Upper lobe of left lung (tissue), 4 donors: ENCODE measurements around the gene LIPH.

ENCODE experiments used
- EP300 ChIP-seq, 4 donors: sonication (generic); formaldehyde crosslinking; IDR thresholded peaks; one replicate each; pipeline ENCODE4 v1.5.1; 2017; ENCODE audit warnings: antibody characterized with exemption in 4 of 4, control low read depth in 2 of 4
- POLR2A ChIP-seq, 4 donors: fragments of 450-650 bp; IDR thresholded peaks; one replicate each; pipeline ENCODE4 v1.5.1; 2016 to 2017; ENCODE audit warnings: antibody characterized with exemption in 4 of 4, mild to moderate bottlenecking in 2 of 4
- POLR2AphosphoS5 ChIP-seq, 2 donors: sonication (generic); formaldehyde crosslinking; IDR thresholded peaks; one replicate each; pipeline ENCODE4 v1.5.1; 2017; ENCODE audit warnings: antibody characterized with exemption in 2 of 2
- TF ChIP-seq, protein P1 (sequence below), 6 experiments: fragments of 450-650 bp in 4 of 6; fragments of 200-600 bp in 2 of 6; sonication (generic) in 2 of 6; IDR thresholded peaks; one replicate each; pipeline ENCODE4 v1.5.1; 2016 to 2019; ENCODE audit warnings: antibody characterized with exemption in 6 of 6

GRCh38 chr3:185555101-185555501 lies 2.7 kb upstream of the LIPH start:
- TF ChIP-seq, protein P1, sequence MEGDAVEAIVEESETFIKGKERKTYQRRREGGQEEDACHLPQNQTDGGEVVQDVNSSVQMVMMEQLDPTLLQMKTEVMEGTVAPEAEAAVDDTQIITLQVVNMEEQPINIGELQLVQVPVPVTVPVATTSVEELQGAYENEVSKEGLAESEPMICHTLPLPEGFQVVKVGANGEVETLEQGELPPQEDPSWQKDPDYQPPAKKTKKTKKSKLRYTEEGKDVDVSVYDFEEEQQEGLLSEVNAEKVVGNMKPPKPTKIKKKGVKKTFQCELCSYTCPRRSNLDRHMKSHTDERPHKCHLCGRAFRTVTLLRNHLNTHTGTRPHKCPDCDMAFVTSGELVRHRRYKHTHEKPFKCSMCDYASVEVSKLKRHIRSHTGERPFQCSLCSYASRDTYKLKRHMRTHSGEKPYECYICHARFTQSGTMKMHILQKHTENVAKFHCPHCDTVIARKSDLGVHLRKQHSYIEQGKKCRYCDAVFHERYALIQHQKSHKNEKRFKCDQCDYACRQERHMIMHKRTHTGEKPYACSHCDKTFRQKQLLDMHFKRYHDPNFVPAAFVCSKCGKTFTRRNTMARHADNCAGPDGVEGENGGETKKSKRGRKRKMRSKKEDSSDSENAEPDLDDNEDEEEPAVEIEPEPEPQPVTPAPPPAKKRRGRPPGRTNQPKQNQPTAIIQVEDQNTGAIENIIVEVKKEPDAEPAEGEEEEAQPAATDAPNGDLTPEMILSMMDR (IDR thresholded peaks at IDR 0.05) = no peak
- no peak for TF ChIP-seq EP300 (IDR thresholded peaks at IDR 0.05)
- TF ChIP-seq POLR2A (IDR thresholded peaks at IDR 0.05) = no peak
- no peak for TF ChIP-seq POLR2AphosphoS5 (IDR thresholded peaks at IDR 0.05)
